PC-3 (cell line): ENCODE measurements around the gene IL17RD.

Source experiments
- EZH2 ChIP-seq: fragments of 300-600 bp; sonication (generic); IDR thresholded peaks from one replicate; pipeline ENCODE4 v1.6.1; 2017; ENCODE audit warnings: antibody characterized with exemption, mild to moderate bottlenecking, low read length; ENCODE audit not compliant: unreplicated experiment
- EZH2phosphoT487 ChIP-seq: fragments of 300-600 bp; sonication (generic); IDR thresholded peaks from 2 replicates; pipeline ENCODE4 v1.6.1; 2018; ENCODE audit warnings: mild to moderate bottlenecking, antibody characterized with exemption, low read length, borderline replicate concordance
- TF ChIP-seq, protein P1 (sequence below): fragments of 300-600 bp; sonication (generic); conservative IDR thresholded peaks from 2 replicates; pipeline ENCODE4 v1.5.1; 2017; ENCODE audit warnings: antibody characterized with exemption, low read depth, mild to moderate bottlenecking, low read length

DNA sequence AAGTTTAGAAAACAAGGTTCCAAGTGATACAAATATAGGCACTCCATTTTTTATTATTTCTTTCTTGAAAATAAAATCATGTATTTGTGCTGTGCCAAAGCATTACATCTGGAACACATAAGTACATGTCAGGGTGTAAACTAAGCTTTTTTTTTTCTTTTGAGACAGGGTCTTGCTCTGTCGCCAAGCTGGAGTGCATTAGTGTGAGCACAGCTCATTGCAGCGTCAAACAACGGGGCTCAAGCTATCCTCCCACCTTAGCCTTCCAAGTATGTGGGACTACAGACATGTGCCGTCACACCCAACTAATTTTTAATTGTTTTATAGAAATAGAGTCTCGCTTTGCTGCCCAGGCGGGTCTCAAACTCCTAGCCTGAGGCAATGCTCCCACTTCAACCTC lies 95.7 kb downstream of the IL17RD start:
- TF ChIP-seq, protein P1, sequence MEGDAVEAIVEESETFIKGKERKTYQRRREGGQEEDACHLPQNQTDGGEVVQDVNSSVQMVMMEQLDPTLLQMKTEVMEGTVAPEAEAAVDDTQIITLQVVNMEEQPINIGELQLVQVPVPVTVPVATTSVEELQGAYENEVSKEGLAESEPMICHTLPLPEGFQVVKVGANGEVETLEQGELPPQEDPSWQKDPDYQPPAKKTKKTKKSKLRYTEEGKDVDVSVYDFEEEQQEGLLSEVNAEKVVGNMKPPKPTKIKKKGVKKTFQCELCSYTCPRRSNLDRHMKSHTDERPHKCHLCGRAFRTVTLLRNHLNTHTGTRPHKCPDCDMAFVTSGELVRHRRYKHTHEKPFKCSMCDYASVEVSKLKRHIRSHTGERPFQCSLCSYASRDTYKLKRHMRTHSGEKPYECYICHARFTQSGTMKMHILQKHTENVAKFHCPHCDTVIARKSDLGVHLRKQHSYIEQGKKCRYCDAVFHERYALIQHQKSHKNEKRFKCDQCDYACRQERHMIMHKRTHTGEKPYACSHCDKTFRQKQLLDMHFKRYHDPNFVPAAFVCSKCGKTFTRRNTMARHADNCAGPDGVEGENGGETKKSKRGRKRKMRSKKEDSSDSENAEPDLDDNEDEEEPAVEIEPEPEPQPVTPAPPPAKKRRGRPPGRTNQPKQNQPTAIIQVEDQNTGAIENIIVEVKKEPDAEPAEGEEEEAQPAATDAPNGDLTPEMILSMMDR = no peak
- no peak for TF ChIP-seq EZH2
- TF ChIP-seq EZH2phosphoT487 = no peak
